Heart left ventricle (tissue), 16 donors: Measurements from ENCODE around the gene DAB1. TPM values are rescaled to one million over a fixed set of nuclear protein-coding genes. Genes with fewer than 3 reads are reported as not detected.

Experiments
- ATAC-seq, 4 donors: fragments of 200-7000 bp; cut with Tn5 transposase; one replicate each; pipeline ENCODE4 v1.9.1; 2020 to 2022; ENCODE audit warnings: moderate library complexity in 4 of 4, mild to moderate bottlenecking in 3 of 4, moderate number of reproducible peaks in 1 of 4
- DNase-seq, 5 donors: peaks; one replicate each; pipeline ENCODE4 v3.0.0-alpha.2; 2020
- H3K27ac ChIP-seq, 12 donors: fragments of 200-600 bp; sonication (generic) in 4 of 12; one replicate each; pipeline versions ENCODE4 v1.5.0 to v1.8.0; 2016 to 2022; ENCODE audit warnings: mild to moderate bottlenecking in 2 of 12
- H3K27me3 ChIP-seq, 9 donors: fragments of 200-600 bp; sonication (generic) in 2 of 9; one replicate each; pipeline versions ENCODE4 v1.5.1 to v1.8.0; 2016 to 2022; ENCODE audit warnings: mild to moderate bottlenecking in 3 of 9
- H3K36me3 ChIP-seq, 9 donors: fragments of 200-600 bp; sonication (generic) in 2 of 9; one replicate each; pipeline versions ENCODE4 v1.5.0 to v1.8.0; 2018 to 2022; ENCODE audit warnings: mild to moderate bottlenecking in 2 of 9
- H3K4me1 ChIP-seq, 12 donors: fragments of 200-600 bp; sonication (generic) in 4 of 12; one replicate each; pipeline versions ENCODE4 v1.5.0 to v1.8.0; 2016 to 2022; ENCODE audit warnings: mild to moderate bottlenecking in 3 of 12
- H3K4me3 ChIP-seq, 12 donors: fragments of 200-600 bp; sonication (generic) in 4 of 12; one replicate each; pipeline versions ENCODE4 v1.5.0 to v1.8.0; 2017 to 2022; ENCODE audit warnings: mild to moderate bottlenecking in 9 of 12, moderate library complexity in 4 of 12
- H3K9me3 ChIP-seq, 12 donors: fragments of 200-600 bp; sonication (generic) in 4 of 12; one replicate each; pipeline versions ENCODE4 v1.5.0 to v1.8.0; 2016 to 2022; ENCODE audit warnings: mild to moderate bottlenecking in 1 of 12
- CTCF ChIP-seq, 12 donors: fragments of 200-600 bp; sonication (generic) in 4 of 12; IDR thresholded peaks; one replicate each; pipeline versions ENCODE4 v1.5.0 to v1.8.0; 2018 to 2022; ENCODE audit warnings: antibody characterized with exemption in 12 of 12, mild to moderate bottlenecking in 5 of 12
- POLR2A ChIP-seq, 2 donors: fragments of 450-650 bp; IDR thresholded peaks; one replicate each; pipeline ENCODE4 v1.6.1; 2017; ENCODE audit warnings: antibody characterized with exemption in 2 of 2, mild to moderate bottlenecking in 2 of 2, moderate library complexity in 2 of 2
- WGBS, 4 donors: extraction: QIAGEN DNeasy Blood & Tissue Kit in 2 of 4; methylation state at CpG; one replicate each; pipeline versions ENCODE4 v1.1.5 to v1.1.7; 2013 to 2018; 5-methylcytosine and 5-hydroxymethylcytosine counted together
- intact Hi-C, 10 donors: fragments of 100-400 bp; cut with DNase I; formaldehyde crosslinking; loops; one replicate each; pipeline versions ENCODE4 v1.11.1 to v1.14.2; 2022
- polyA plus RNA-seq, 2 donors: library from polyadenylated mRNA; stranded (reverse); fragments of 200-250 nt; gene quantifications; one replicate each; pipeline ENCODE4 v1.2.3, GENCODE V29; 2013
- total RNA-seq, 9 donors: library from RNA; depleted of rRNA in 2 of 9; stranded (reverse); fragments of >200 nt in 2 of 9; fragmentation: NEBNext Ultra II Directional in 3 of 9; extraction: Animal tissue kit (Norgen Biotek cat#: 25700) in 3 of 9; gene quantifications; one replicate each; pipeline versions ENCODE4 v1.1.0 to v1.2.4, GENCODE V29; 2016 to 2023
- donor health status: ischemic (EF 13 %, LVEDD 7.1; RV severe dilation, severe dysfunction).
- donor health status: healthy with polysubstance abuse.
- donor health status: DM: no; HTN: yes; CAD: no.
- donor health status: DM: no; HTN: no; CAD: no.
- donor health status: ischemic (EF 25% LVEDD 6.9; RV normal size, moderate dysfunction).
- donor health status: ischemic (EF 25% LVEDD 5.7; RV mildly dilated, moderate dysfunction).
- donor health status: healthy.
- donor health status: DM: yes; HTN: yes; CAD: no.
- donor health status: ischemic (EF 35%, LVEDD 5.7; RV mildly dilated, moderate dysfunction).
- donor health status: nonischemic (EF 11% LVEDD 7.7; RV severe dilation, severe dysfunction).
- donor health status: DM: yes; HTN: yes; CAD: no.
- donor health status: PGD.
- donor health status: ischemic (EF 29% LVEDD 5.4; RV normal size, mild dysfunction).
- donor health status: nonischemic (EF 23%, LVEDD 6.1; RV moderate dilation, normal function).

DAB1 gene
- total and polyA plus RNA-seq, 11 donors = 0.26 to 28.8 (median 5.2) TPM

GRCh38 chr1:57254022-57254421, 169.8 kb downstream of the DAB1 start:
- H3K4me1 ChIP-seq = peaks cover 0 to 6% (median 0%) of the 10 kb centered on the region in 12 donors
- no peak for ATAC-seq
- no peak overlapping the region for H3K4me3 ChIP-seq
- no peak for DNase-seq
- no peaks in the 10 kb centered on the region for H3K27me3 ChIP-seq
- no peak overlapping the region for H3K27ac ChIP-seq
- peaks cover 0 to 8% (median 0%) of the 10 kb centered on the region in 12 donors for H3K9me3 ChIP-seq
- WGBS, 4 donors = 42 to 53% (median 52%) methylated on average over 2 of the region's 2 CpGs
- TF ChIP-seq POLR2A (IDR thresholded peaks at IDR 0.05) = no peak
- TF ChIP-seq CTCF (IDR thresholded peaks at IDR 0.05) = no peak
- no peaks in the 10 kb centered on the region for H3K36me3 ChIP-seq
- intact Hi-C loops = no loop called here

- WGBS, 4 donors = 68 to 80% (median 74%) methylated on average over 10 of the region's 10 CpGs
- no peaks in the 10 kb centered on the region for H3K36me3 ChIP-seq
- peaks cover 0 to 5% (median 0%) of the 10 kb centered on the region in 12 donors for H3K9me3 ChIP-seq
- TF ChIP-seq POLR2A (IDR thresholded peaks at IDR 0.05) = no peak
- no peak for TF ChIP-seq CTCF (IDR thresholded peaks at IDR 0.05)
- H3K27ac ChIP-seq = no peak overlapping the region
- H3K27me3 ChIP-seq = no peaks in the 10 kb centered on the region
- DNase-seq = no peak
- no peak overlapping the region for H3K4me3 ChIP-seq
- ATAC-seq = peak in 1 of 4 donors; percentile 33
- peaks cover 0 to 6% (median 0%) of the 10 kb centered on the region in 12 donors for H3K4me1 ChIP-seq
- intact Hi-C loops = no loop called here
Observed at GRCh38 chr1:57252597-57253294, 171.1 kb downstream of the DAB1 start.

GRCh38 chr1:57250021-57250420, 173.8 kb downstream of the DAB1 start:
- TF ChIP-seq CTCF (IDR thresholded peaks at IDR 0.05) = no peak
- no peak for TF ChIP-seq POLR2A (IDR thresholded peaks at IDR 0.05)
- WGBS, 4 donors = 97 to 98% (median 98%) methylated on average over 3 of the region's 3 CpGs
- no peak for ATAC-seq

GRCh38 chr1:57249511-57249910, 174.3 kb downstream of the DAB1 start:
- no peak overlapping the region for H3K27ac ChIP-seq
- 50 to 100% (median 80%) methylated on average over 2 of the region's 2 CpGs for WGBS, 4 donors
- no peaks in the 10 kb centered on the region for H3K27me3 ChIP-seq
- TF ChIP-seq CTCF (IDR thresholded peaks at IDR 0.05) (no peak), POLR2A (IDR thresholded peaks at IDR 0.05) (no peak)
- no peaks in the 10 kb centered on the region for H3K36me3 ChIP-seq
- DNase-seq = no peak
- no peak overlapping the region for H3K4me3 ChIP-seq
- intact Hi-C loops = no loop called here
- peaks cover 0 to 6% (median 0%) of the 10 kb centered on the region in 12 donors for H3K4me1 ChIP-seq
- ATAC-seq = no peak
- H3K9me3 ChIP-seq = no peaks in the 10 kb centered on the region

More at GRCh38 chr1:57250021-57250420, 173.8 kb downstream of the DAB1 start:
- intact Hi-C loops = no loop called here
- no peak overlapping the region for H3K4me3 ChIP-seq
- H3K27ac ChIP-seq = no peak overlapping the region
- H3K9me3 ChIP-seq = no peaks in the 10 kb centered on the region
- H3K4me1 ChIP-seq = peaks cover 0 to 6% (median 0%) of the 10 kb centered on the region in 12 donors
- H3K27me3 ChIP-seq = no peaks in the 10 kb centered on the region
- no peaks in the 10 kb centered on the region for H3K36me3 ChIP-seq
- no peak for DNase-seq
